Activated B cell treated with CpG ODN at 0.5 μM for 24 hours (primary cell): ENCODE measurements around the gene THSD7A. TPM values are rescaled to one million over a fixed set of nuclear protein-coding genes. Genes with fewer than 3 reads are reported as not detected.

Experiments
- ATAC-seq: fragments of 200-7000 bp; cut with Tn5 transposase; one replicate; pipeline ENCODE4 v1.10.0; 2021; ENCODE audit warnings: low read depth, mild to moderate bottlenecking, moderate library complexity
- CTCF ChIA-PET: fragments of 350-600 bp; sonication (Branson Sonifier 250); formaldehyde crosslinking; loops from one replicate; lab custom pipeline; 2021; ENCODE audit warnings: antibody characterized with exemption; lab: Charles Lee
- POLR2A ChIA-PET: fragments of 350-600 bp; sonication (Branson Sonifier 250); formaldehyde crosslinking; loops from one replicate; lab custom pipeline; 2021; ENCODE audit warnings: antibody characterized with exemption; lab: Charles Lee
- DNase-seq: peaks from one replicate; pipeline ENCODE4 v3.0.0; 2022
- H3K27ac Mint-ChIP-seq: one replicate; pipeline ENCODE4 v1.8.0; 2020; ENCODE audit warnings: mixed read lengths
- H3K27me3 Mint-ChIP-seq: one replicate; pipeline ENCODE4 v1.8.0; 2021; ENCODE audit warnings: mixed read lengths
- H3K36me3 Mint-ChIP-seq: one replicate; pipeline ENCODE4 v1.8.0; 2021; ENCODE audit warnings: low read depth, mixed read lengths
- H3K4me1 Mint-ChIP-seq: one replicate; pipeline ENCODE4 v1.8.0; 2021; ENCODE audit warnings: mixed read lengths
- H3K4me3 Mint-ChIP-seq: one replicate; pipeline ENCODE4 v1.8.0; 2020; ENCODE audit warnings: mild to moderate bottlenecking, mixed read lengths
- H3K9me3 Mint-ChIP-seq: one replicate; pipeline ENCODE4 v1.8.0; 2020; ENCODE audit warnings: mixed read lengths
- CTCF ChIP-seq: fragments of 200-600 bp; IDR thresholded peaks from one replicate; pipeline ENCODE4 v1.8.0; 2022; ENCODE audit warnings: antibody characterized with exemption, mild to moderate bottlenecking
- intact Hi-C: fragments of 100-400 bp; cut with micrococcal nuclease; formaldehyde crosslinking; loops from one replicate; pipeline ENCODE4 v1.15.1; 2024
- total RNA-seq: library from RNA; stranded (reverse); gene quantifications from 2 replicates; pipeline ENCODE4 v1.2.3, GENCODE V29; 2022

THSD7A gene
- total RNA-seq, 1 donor from 2014 or later: not detected

- Mint-ChIP-seq H3K27me3 (no peaks in the 10 kb centered on the region), H3K4me1 (no peaks in the 10 kb centered on the region), H3K4me3 (no peak overlapping the region), H3K36me3 (no peaks in the 10 kb centered on the region), H3K27ac (no peak overlapping the region), H3K9me3 (no peaks in the 10 kb centered on the region)
- no peak for ATAC-seq
- no peak for DNase-seq
- intact Hi-C loops: no loop called here
- ChIA-PET CTCF (no interaction called here), POLR2A (no interaction called here)
- no peak for TF ChIP-seq CTCF
Measured at GRCh38 chr7:11784769-11785536, 47.0 kb downstream of the THSD7A start.

GRCh38 chr7:11779864-11780674 is 51.9 kb downstream of the THSD7A start:
- H3K4me3 Mint-ChIP-seq: no peak overlapping the region
- intact Hi-C loops: no loop called here
- H3K27ac Mint-ChIP-seq: no peak overlapping the region
- H3K9me3 Mint-ChIP-seq: no peaks in the 10 kb centered on the region
- no peak for ATAC-seq
- no peaks in the 10 kb centered on the region for H3K36me3 Mint-ChIP-seq
- H3K4me1 Mint-ChIP-seq: no peaks in the 10 kb centered on the region
- DNase-seq: no peak
- no peaks in the 10 kb centered on the region for H3K27me3 Mint-ChIP-seq
- CTCF ChIA-PET: no interaction called here
- no peak for TF ChIP-seq CTCF
- POLR2A ChIA-PET: no interaction called here

- no peak for TF ChIP-seq CTCF
- H3K9me3 Mint-ChIP-seq: no peaks in the 10 kb centered on the region
- H3K27ac Mint-ChIP-seq: no peak overlapping the region
- DNase-seq: no peak
- H3K4me3 Mint-ChIP-seq: no peak overlapping the region
- H3K27me3 Mint-ChIP-seq: no peaks in the 10 kb centered on the region
- H3K4me1 Mint-ChIP-seq: no peaks in the 10 kb centered on the region
- no peaks in the 10 kb centered on the region for H3K36me3 Mint-ChIP-seq
- ChIA-PET CTCF (no interaction called here), POLR2A (no interaction called here)
- no peak for ATAC-seq
- intact Hi-C loops: no loop called here
Measured at GRCh38 chr7:11776039-11776438, 56.0 kb downstream of the THSD7A start.

- H3K4me3 Mint-ChIP-seq: no peak overlapping the region
- H3K4me1 Mint-ChIP-seq: no peaks in the 10 kb centered on the region
- DNase-seq: no peak
- no peaks in the 10 kb centered on the region for H3K9me3 Mint-ChIP-seq
- CTCF ChIA-PET: no interaction called here
- ATAC-seq: no peak
- H3K27me3 Mint-ChIP-seq: no peaks in the 10 kb centered on the region
- intact Hi-C loops: no loop called here
- no peaks in the 10 kb centered on the region for H3K36me3 Mint-ChIP-seq
- H3K27ac Mint-ChIP-seq: no peak overlapping the region
- POLR2A ChIA-PET: no interaction called here
- no peak for TF ChIP-seq CTCF
Measured at GRCh38 chr7:11775401-11775800, 56.6 kb downstream of the THSD7A start.

- no peak overlapping the region for H3K4me3 Mint-ChIP-seq
- no peak for TF ChIP-seq CTCF
- H3K27ac Mint-ChIP-seq: no peak overlapping the region
- DNase-seq: no peak
- ChIA-PET CTCF (no interaction called here), POLR2A (no interaction called here)
- no peaks in the 10 kb centered on the region for H3K36me3 Mint-ChIP-seq
- H3K4me1 Mint-ChIP-seq: no peaks in the 10 kb centered on the region
- H3K9me3 Mint-ChIP-seq: no peaks in the 10 kb centered on the region
- no peaks in the 10 kb centered on the region for H3K27me3 Mint-ChIP-seq
- no peak for ATAC-seq
- intact Hi-C loops: no loop called here
Measured at GRCh38 chr7:11768263-11768662, 63.7 kb downstream of the THSD7A start.
